ENCODE results near the gene CD40.

The CD40 gene

DNA sequence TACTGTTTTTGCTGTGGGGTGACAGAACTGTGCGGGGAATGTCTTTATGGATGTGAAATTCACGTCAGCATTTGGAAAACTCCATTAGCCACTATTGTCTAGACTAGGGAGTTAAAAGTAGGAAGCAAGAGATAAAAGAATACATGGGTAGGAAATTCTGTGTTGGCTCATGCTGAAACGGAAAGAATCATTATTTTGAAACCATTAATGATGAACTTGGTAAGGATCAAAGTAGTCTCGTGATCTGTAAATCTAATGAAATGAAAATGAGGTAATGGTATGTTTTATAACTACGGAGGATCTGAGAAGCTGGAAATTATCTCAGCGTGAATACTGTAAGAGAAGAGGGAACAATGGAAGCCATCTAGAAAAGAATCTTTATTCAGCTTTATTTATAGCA is 11.1 kb upstream of the CD40 start:
- no peak overlapping the region for H3K4me3 ChIP-seq (replicated peaks; ENCODE audit: low read depth, low read length)
- TF ChIP-seq, protein P1, sequence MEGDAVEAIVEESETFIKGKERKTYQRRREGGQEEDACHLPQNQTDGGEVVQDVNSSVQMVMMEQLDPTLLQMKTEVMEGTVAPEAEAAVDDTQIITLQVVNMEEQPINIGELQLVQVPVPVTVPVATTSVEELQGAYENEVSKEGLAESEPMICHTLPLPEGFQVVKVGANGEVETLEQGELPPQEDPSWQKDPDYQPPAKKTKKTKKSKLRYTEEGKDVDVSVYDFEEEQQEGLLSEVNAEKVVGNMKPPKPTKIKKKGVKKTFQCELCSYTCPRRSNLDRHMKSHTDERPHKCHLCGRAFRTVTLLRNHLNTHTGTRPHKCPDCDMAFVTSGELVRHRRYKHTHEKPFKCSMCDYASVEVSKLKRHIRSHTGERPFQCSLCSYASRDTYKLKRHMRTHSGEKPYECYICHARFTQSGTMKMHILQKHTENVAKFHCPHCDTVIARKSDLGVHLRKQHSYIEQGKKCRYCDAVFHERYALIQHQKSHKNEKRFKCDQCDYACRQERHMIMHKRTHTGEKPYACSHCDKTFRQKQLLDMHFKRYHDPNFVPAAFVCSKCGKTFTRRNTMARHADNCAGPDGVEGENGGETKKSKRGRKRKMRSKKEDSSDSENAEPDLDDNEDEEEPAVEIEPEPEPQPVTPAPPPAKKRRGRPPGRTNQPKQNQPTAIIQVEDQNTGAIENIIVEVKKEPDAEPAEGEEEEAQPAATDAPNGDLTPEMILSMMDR (IDR thresholded peaks at IDR 0.05; ENCODE audit: low read length, missing control alignments): no peak
- DNase-seq (ENCODE audit: low read depth): no peak

DNA sequence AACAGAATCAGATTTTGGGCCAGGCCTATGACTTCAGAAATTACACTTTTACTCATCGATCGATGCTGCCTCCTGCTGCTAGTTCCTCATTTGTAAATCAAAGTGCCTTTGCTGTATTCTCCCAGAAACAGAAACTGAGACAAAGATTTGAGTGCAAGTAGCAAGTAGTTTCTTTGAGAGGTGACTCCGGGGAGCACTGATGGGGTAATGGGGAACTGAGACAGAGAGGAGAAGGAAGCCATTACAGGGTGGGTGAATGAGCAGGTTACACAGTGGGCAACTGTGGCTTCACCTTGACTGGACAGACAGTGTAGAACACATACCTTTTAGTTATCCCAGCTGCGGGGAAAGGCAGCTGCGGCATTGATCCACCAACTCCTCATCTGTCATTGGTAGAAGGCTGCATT is 9.7 kb upstream of the CD40 start:
- H3K4me3 ChIP-seq (replicated peaks; ENCODE audit: low read depth, low read length): no peak overlapping the region
- DNase-seq (ENCODE audit: low read depth): no peak
- TF ChIP-seq, protein P1 (IDR thresholded peaks at IDR 0.05; ENCODE audit: low read length, missing control alignments): no peak

DNA sequence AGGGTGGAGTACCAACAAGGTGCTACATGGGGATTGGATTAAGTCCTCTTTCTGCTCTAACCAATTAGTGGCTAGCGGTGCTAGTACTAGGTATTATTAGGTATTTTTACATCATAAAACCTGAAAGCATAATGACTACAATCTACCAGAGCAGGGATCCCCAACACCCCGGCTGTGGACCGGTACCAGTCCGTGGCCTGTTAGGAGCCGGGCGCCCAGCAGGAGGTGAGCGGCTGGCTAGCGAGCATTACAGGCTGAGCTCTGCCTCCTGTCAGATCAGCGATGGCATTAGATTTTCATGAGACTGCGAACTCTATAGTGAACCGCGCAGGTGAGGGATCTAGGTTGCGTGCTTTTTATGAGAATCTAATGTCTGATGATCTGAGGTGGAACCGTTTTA is 9.1 kb upstream of the CD40 start:
- H3K4me3 ChIP-seq (replicated peaks; ENCODE audit: low read depth, low read length): no peak overlapping the region
- TF ChIP-seq, protein P1 (IDR thresholded peaks at IDR 0.05; ENCODE audit: low read length, missing control alignments): no peak
- no peak for DNase-seq (ENCODE audit: low read depth)

DNA sequence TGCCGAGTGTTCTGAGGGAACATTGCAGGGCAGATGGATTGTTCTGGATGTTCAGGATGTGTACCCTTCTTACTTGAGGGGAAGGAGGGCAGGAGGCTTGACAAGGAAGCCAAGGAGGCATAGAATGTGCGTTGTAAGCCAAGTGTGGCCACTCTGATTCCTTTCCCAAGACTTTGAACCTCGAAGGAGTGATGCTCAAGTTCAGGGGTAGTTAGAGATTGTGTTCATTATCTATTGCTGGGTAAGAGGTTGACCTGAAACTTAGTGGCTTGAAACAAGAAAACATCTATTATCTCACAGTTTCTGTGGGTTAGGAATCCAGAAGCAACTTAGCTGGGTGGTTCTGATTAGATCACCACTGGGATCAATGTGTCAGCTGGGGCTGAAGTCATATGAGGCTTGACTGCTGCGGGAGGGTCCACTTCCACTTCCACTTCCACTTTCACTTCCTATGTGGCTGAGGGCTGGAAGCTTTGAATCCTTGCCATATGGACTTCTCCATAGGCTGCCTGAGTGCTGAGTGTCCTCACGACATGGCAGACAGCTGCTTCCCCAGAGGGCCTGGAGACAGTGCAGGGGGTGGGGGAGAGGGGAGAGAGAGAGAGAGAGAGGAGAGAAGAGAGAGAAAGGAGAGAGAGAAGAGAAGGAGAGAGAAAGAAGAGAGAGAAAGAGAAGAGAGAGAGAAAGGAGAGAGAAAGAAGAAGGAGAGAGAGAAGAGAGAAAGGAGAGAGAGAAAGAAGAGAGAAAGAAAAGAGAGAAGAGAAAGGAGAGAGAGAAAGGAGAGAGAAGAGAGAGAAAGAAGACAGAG is 6.9 kb upstream of the CD40 start:
- no peak for DNase-seq (ENCODE audit: low read depth)
- H3K4me3 ChIP-seq (replicated peaks; ENCODE audit: low read depth, low read length): no peak overlapping the region
- TF ChIP-seq, protein P1 (IDR thresholded peaks at IDR 0.05; ENCODE audit: low read length, missing control alignments): no peak

DNA sequence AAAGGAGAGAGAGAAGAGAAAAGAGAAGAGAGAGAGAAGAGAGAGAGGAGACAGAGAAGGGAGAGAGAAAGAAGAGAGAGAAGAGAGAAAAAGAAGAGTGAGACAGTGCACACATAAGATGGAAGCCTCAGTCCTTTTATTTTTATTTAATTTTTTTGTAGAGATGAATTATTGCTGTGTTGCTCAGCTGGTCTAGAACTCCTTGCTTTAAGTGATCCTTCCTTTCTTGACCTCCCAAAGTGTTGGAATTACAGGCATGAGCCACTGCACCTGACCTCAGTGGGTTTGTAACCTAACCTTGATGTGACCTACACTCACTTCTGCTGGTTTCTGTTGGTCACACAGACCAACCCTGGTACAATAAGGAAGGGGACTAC is 6.3 kb upstream of the CD40 start:
- no peak for DNase-seq (ENCODE audit: low read depth)
- no peak overlapping the region for H3K4me3 ChIP-seq (replicated peaks; ENCODE audit: low read depth, low read length)
- TF ChIP-seq, protein P1 (IDR thresholded peaks at IDR 0.05; ENCODE audit: low read length, missing control alignments): no peak

DNA sequence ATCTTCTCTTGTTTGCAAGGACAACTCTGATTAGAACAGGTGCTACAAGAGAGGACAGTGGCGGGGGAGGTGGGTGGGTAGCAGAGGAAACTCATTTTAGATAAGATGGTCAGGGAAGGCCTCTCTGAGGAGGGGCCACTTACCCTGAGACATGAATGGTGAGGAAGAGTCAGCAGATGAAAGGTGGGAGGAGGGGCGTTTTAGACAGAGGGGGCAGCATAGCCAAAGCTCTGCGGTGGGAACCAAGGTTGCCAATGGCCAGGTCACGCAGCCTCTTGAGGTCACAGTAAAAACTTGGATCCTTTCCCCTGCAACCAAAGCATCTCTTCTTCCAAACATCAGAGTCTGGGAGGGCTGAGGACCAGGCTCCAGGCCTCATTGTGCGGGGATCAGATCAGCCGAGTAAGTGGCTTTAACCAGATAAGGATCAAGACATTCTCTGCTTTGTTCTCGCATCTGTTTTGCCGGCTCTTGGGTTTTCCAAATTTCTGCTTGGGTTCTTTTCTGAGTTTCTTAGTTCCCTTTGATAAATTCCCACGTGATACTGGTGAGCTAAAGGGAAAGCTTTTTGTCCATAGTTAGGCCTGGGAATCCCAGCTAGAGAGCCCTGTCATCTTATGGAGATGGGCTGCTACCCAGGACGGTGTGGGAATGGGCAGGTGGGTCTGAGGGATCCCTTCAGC is 5.5 kb upstream of the CD40 start:
- no peak overlapping the region for H3K4me3 ChIP-seq (replicated peaks; ENCODE audit: low read depth, low read length)
- no peak for DNase-seq (ENCODE audit: low read depth)
- TF ChIP-seq, protein P1 (IDR thresholded peaks at IDR 0.05; ENCODE audit: low read length, missing control alignments): no peak
